ENCODE measurements around the gene NR3C2. TPM values are rescaled to one million over a fixed set of nuclear protein-coding genes. Genes with fewer than 3 reads are reported as not detected.

Gene NR3C2
- total and polyA plus RNA-seq, 12 donors = 1.1 to 19.8 (median 11.7) TPM

- H3K4me3 ChIP-seq = no peak overlapping the region
- intact Hi-C loops (cut with DNase I) = no loop called here
- WGBS, 4 donors = 65 to 82% (median 67%) methylated on average over 2 of the region's 2 CpGs
- DNase-seq = peak in 3 of 7 donors; percentile 4 to 60 (median 20)
- TF ChIP-seq POLR2A (IDR thresholded peaks at IDR 0.05) (no peak), CTCF (IDR thresholded peaks at IDR 0.05) (no peak)
- no peaks in the 10 kb centered on the region for H3K27me3 ChIP-seq
- no peaks in the 10 kb centered on the region for H3K36me3 ChIP-seq (replicated peaks in 1 of 2)
- peaks cover 0 to 6% (median 0%) of the 10 kb centered on the region in 3 donors for H3K9me3 ChIP-seq (replicated peaks in 1 of 3)
- no peak overlapping the region for H3K27ac ChIP-seq
- H3K4me1 ChIP-seq (replicated peaks in 1 of 2) = peaks cover under 1 to 10% of the 10 kb centered on the region in 2 donors
These were observed 97.9 kb downstream of the NR3C2 start for GRCh38 chr4:148344352-148344751.

GRCh38 chr4:148341980-148342800 lies 100.0 kb downstream of the NR3C2 start:
- intact Hi-C loops (cut with DNase I) = no loop called here
- no peaks in the 10 kb centered on the region for H3K36me3 ChIP-seq (replicated peaks in 1 of 2)
- peaks cover 0 to 6% (median 0%) of the 10 kb centered on the region in 3 donors for H3K9me3 ChIP-seq (replicated peaks in 1 of 3)
- peaks cover 0 to 10% of the 10 kb centered on the region in 2 donors for H3K4me1 ChIP-seq (replicated peaks in 1 of 2)
- 79 to 85% (median 81%) methylated on average over 13 of the region's 13 CpGs for WGBS, 4 donors
- H3K27me3 ChIP-seq = no peaks in the 10 kb centered on the region
- TF ChIP-seq POLR2A (IDR thresholded peaks at IDR 0.05) (no peak), CTCF (IDR thresholded peaks at IDR 0.05) (no peak)
- no peak for DNase-seq
- no peak overlapping the region for H3K4me3 ChIP-seq
- no peak overlapping the region for H3K27ac ChIP-seq

- Histone ChIP-seq H3K27ac (no peak overlapping the region), H3K36me3 (replicated peaks in 1 of 2) (no peaks in the 10 kb centered on the region), H3K4me3 (no peak overlapping the region), H3K4me1 (replicated peaks in 1 of 2) (no peaks in the 10 kb centered on the region), H3K27me3 (no peaks in the 10 kb centered on the region), H3K9me3 (replicated peaks in 1 of 3) (peaks cover 0 to 6% (median 0%) of the 10 kb centered on the region in 3 donors)
- no peak for TF ChIP-seq CTCF (IDR thresholded peaks at IDR 0.05)
- TF ChIP-seq POLR2A (IDR thresholded peaks at IDR 0.05) = no peak
- intact Hi-C loops (cut with DNase I) = no loop called here
- WGBS, 4 donors = 91 to 97% (median 96%) methylated on average over 4 of the region's 4 CpGs
- DNase-seq = no peak
These were observed 107.1 kb downstream of the NR3C2 start for GRCh38 chr4:148335133-148335532.

- TF ChIP-seq POLR2A (IDR thresholded peaks at IDR 0.05) (no peak), CTCF (IDR thresholded peaks at IDR 0.05) (no peak)
- Histone ChIP-seq H3K27ac (no peak overlapping the region), H3K4me1 (replicated peaks in 1 of 2) (no peaks in the 10 kb centered on the region), H3K36me3 (replicated peaks in 1 of 2) (no peaks in the 10 kb centered on the region), H3K27me3 (no peaks in the 10 kb centered on the region), H3K9me3 (replicated peaks in 1 of 3) (no peaks in the 10 kb centered on the region), H3K4me3 (no peak overlapping the region)
- intact Hi-C loops (cut with DNase I) = no loop called here
- no peak for DNase-seq
- WGBS, 4 donors = 76 to 94% (median 83%) methylated on average over 1 of the region's 1 CpG
These were observed 108.9 kb downstream of the NR3C2 start for GRCh38 chr4:148333265-148333664.

All from adrenal gland (tissue), 12 donors.